ENCODE results near the gene SDC1. TPM values are rescaled to one million over a fixed set of nuclear protein-coding genes. Genes with fewer than 3 reads are reported as not detected.
"Not testable (repeated sequence)": the region's sequence is repeated elsewhere in the genome, so short reads cannot be mapped to it uniquely, and the experiment has no call there.

Gene SDC1, protein sequence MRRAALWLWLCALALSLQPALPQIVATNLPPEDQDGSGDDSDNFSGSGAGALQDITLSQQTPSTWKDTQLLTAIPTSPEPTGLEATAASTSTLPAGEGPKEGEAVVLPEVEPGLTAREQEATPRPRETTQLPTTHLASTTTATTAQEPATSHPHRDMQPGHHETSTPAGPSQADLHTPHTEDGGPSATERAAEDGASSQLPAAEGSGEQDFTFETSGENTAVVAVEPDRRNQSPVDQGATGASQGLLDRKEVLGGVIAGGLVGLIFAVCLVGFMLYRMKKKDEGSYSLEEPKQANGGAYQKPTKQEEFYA
- total RNA-seq, result 6.8 TPM
- 18.9 TPM for polyA plus RNA-seq
- long read RNA-seq, donor 1, result 0 reads
- long read RNA-seq, donor 2, partial matches to known transcripts, result 0 of 3 reads
- long read RNA-seq, donor 2, other reads (novel, unspliced or antisense), result 0 of 3 reads
- long read RNA-seq, donor 3, partial matches to known transcripts, result 0 of 2 reads
- long read RNA-seq, donor 3, other reads (novel, unspliced or antisense), result 0 of 2 reads
- long read RNA-seq, donor 4, partial matches to known transcripts, result 0 of 1 reads
- long read RNA-seq, donor 4, other reads (novel, unspliced or antisense), result 0 of 1 reads
- long read RNA-seq, donor 5, transcript SDC1-201 (5 exons, 3,147 nt), result major isoform, 5 of 11 reads
- long read RNA-seq, donor 5, partial matches to known transcripts, result 5 of 11 reads
- long read RNA-seq, donor 5, other reads (novel, unspliced or antisense), result 0 of 11 reads
- long read RNA-seq, donor 6, partial matches to known transcripts, result 0 of 2 reads
- long read RNA-seq, donor 6, other reads (novel, unspliced or antisense), result 0 of 2 reads
- long read RNA-seq, donor 7, result 0 reads
- long read RNA-seq, donor 8, result 0 reads
- long read RNA-seq, donor 9, partial matches to known transcripts, result 0 of 3 reads
- long read RNA-seq, donor 9, other reads (novel, unspliced or antisense), result 0 of 3 reads
- long read RNA-seq, donor 10, result 0 reads

DNA sequence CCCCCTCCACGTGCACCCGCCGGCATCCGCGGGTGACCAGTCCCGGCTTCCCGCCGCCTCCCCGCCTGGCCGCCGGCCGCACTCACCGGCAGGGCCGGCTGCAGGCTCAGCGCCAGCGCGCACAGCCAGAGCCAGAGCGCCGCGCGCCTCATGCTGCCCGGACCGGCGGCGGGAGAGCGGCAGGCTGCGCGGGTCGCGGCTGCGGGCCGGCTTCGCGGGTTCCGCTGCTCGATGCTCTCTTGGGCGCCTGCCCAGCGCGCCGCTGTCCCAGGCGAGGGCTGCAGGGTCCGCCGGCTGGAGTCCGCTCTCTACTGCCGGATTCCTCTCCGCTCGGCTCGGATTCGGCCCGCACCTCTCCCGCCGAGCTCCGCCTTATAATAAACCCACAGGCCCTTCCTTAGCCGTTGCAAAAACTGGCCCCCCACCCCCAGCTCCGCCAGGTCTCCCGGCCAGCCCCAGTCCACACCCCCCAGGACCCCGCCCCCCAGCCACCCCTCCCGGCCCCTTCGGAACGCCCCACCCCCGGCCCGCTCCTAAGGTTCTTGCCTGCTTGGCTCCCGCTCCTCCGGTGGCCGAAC, at the start of gene SDC1:
TSS of gene SDC1 (minus strand) at position 415 of the 578 bp plus-strand sequence. CDS start at position 152, 263 bp downstream.
- H3K27me3 ChIP-seq (ENCODE audit: control insufficient read depth in 2 of 2, insufficient read depth in 1 of 2, low read length in 1 of 2), result peaks cover 48 to 79% of the 10 kb centered on the region in 2 donors
- peak within 1 kb of the TSS in 1 of 2 donors; percentile 81 for H3K27ac ChIP-seq (ENCODE audit: low read depth in 1 of 2, low read length in 1 of 2)
- peak within 1 kb of the TSS; percentile 26 to 51 for H3K4me3 ChIP-seq (ENCODE audit: low read length in 2 of 2)
- no peaks in the 10 kb centered on the region for H3K9me3 ChIP-seq (ENCODE audit: control insufficient read depth in 2 of 2, insufficient read depth in 1 of 2, low read length in 1 of 2)
- H3K36me3 ChIP-seq (ENCODE audit: control insufficient read depth in 2 of 2, insufficient read depth in 2 of 2, low read length in 1 of 2), result no peaks in the 10 kb centered on the region
- H3K4me1 ChIP-seq (ENCODE audit: control insufficient read depth in 2 of 2, insufficient read depth in 2 of 2, low read length in 2 of 2), result peaks cover 2 to 17% of the 10 kb centered on the region in 2 donors
- WGBS, result under 1% methylated on average over 65 of the region's 65 CpGs
- DNase-seq (ENCODE audit: low read depth in 6 of 9, low spot score in 9 of 9), result no peak

DNA sequence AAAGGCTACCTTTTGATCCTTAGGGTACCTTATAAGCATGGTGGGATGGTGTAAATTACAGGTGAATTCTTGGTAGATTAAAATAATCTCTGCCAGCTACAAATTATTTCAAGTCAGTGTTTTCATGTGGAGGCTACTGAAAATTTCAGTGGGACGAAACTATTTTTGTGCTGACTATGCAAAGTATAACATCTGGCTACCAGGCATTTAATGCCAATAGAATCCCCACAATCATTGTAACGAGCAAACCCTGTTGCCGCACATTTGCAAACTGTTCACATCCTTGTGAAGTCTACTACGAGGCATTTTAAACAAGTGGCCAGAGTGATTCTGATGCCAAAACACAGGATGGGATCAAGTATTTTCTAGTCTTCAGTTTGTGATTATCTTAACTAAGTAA, 48.1 kb upstream of the SDC1 start:
- 97% methylated on average over 4 of the region's 4 CpGs for WGBS
- Histone ChIP-seq H3K36me3 (ENCODE audit: control insufficient read depth in 2 of 2, insufficient read depth in 2 of 2, low read length in 1 of 2) (peaks cover 3 to 59% of the 10 kb centered on the region in 2 donors), H3K27ac (ENCODE audit: low read depth in 1 of 2, low read length in 1 of 2) (no peak overlapping the region)

DNA sequence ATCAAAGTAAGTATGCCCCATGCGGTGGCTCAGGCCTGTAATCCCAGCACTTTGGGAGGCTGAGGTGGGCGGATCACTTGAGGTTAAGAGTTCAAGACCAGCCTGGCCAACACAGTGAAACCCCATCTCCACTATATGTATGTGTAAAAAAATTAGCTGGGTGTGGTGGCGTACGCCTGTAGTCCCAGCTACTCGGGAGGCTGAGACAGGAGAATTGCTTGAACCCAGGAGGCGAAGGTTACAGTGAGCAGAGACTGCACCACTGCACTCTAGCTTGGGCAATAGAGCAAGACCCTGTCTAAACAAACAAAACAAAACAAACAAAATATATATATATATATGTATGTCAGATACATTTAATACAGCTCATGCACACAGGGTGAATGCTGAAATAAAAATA, 43.4 kb upstream of the SDC1 start:
- H3K27me3 ChIP-seq (ENCODE audit: control insufficient read depth in 2 of 2, insufficient read depth in 1 of 2, low read length in 1 of 2); H3K4me3 ChIP-seq (ENCODE audit: low read length in 2 of 2); H3K4me1 ChIP-seq (ENCODE audit: control insufficient read depth in 2 of 2, insufficient read depth in 2 of 2, low read length in 2 of 2); H3K27ac ChIP-seq (ENCODE audit: low read depth in 1 of 2, low read length in 1 of 2); DNase-seq (ENCODE audit: low read depth in 6 of 9, low spot score in 9 of 9); H3K9me3 ChIP-seq (ENCODE audit: control insufficient read depth in 2 of 2, insufficient read depth in 1 of 2, low read length in 1 of 2): not testable (repeated sequence)
- H3K36me3 ChIP-seq (ENCODE audit: control insufficient read depth in 2 of 2, insufficient read depth in 2 of 2, low read length in 1 of 2), result peaks cover 7 to 42% of the 10 kb centered on the region in 2 donors
- WGBS, result 90% methylated on average over 6 of the region's 6 CpGs

More for the DNA sequence above, 48.1 kb upstream of the SDC1 start:
- H3K27me3 ChIP-seq (ENCODE audit: control insufficient read depth in 2 of 2, insufficient read depth in 1 of 2, low read length in 1 of 2), result no peaks in the 10 kb centered on the region
- H3K4me3 ChIP-seq (ENCODE audit: low read length in 2 of 2), result no peak overlapping the region
- no peaks in the 10 kb centered on the region for H3K9me3 ChIP-seq (ENCODE audit: control insufficient read depth in 2 of 2, insufficient read depth in 1 of 2, low read length in 1 of 2)
- no peak for DNase-seq (ENCODE audit: low read depth in 6 of 9, low spot score in 9 of 9)
- H3K4me1 ChIP-seq (ENCODE audit: control insufficient read depth in 2 of 2, insufficient read depth in 2 of 2, low read length in 2 of 2), result no peaks in the 10 kb centered on the region

DNA sequence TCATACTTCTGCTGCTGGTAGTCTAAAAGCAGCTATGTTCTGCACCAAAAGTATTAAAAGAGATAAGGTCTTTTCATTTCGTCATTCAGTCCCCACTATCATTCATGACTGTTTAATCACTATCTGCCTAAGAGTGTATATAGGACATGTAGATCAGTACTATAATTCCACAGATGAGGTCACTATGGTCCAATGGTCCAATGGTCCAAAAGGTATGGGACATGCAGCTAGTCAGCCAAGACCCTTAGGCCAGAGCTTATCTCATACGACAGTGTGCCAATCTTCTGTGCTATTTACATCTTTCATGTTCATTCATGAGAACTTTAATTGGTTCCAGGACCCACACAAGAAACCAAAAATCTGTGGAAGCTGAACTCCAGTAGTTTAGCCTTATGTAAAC, 42.6 kb upstream of the SDC1 start:
- no peak overlapping the region for H3K27ac ChIP-seq (ENCODE audit: low read depth in 1 of 2, low read length in 1 of 2)
- H3K27me3 ChIP-seq (ENCODE audit: control insufficient read depth in 2 of 2, insufficient read depth in 1 of 2, low read length in 1 of 2), result no peaks in the 10 kb centered on the region
- no peaks in the 10 kb centered on the region for H3K4me1 ChIP-seq (ENCODE audit: control insufficient read depth in 2 of 2, insufficient read depth in 2 of 2, low read length in 2 of 2)
- 98% methylated on average over 2 of the region's 2 CpGs for WGBS
- H3K4me3 ChIP-seq (ENCODE audit: low read length in 2 of 2), result no peak overlapping the region
- no peaks in the 10 kb centered on the region for H3K9me3 ChIP-seq (ENCODE audit: control insufficient read depth in 2 of 2, insufficient read depth in 1 of 2, low read length in 1 of 2)
- H3K36me3 ChIP-seq (ENCODE audit: control insufficient read depth in 2 of 2, insufficient read depth in 2 of 2, low read length in 1 of 2), result peaks cover 7 to 40% of the 10 kb centered on the region in 2 donors
- no peak for DNase-seq (ENCODE audit: low read depth in 6 of 9, low spot score in 9 of 9)

DNA sequence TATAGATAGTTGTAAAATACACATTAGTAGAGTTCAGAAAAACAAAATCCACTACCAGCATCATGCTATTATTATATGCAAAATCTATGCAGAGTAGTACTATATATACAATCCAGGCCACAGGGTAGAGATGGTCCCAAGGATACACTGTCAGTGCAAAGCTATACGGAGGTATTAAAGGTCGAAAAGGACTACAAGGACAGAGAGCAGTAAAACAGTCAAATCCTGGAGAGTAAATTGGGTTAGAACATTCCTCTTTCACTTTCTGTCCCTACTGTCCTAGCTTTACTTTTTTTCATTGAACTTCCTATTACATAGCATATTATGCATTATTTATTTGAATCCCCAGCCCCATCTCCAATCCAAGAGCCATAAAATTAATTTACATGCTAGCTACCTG, 39.7 kb upstream of the SDC1 start:
- H3K4me1 ChIP-seq (ENCODE audit: control insufficient read depth in 2 of 2, insufficient read depth in 2 of 2, low read length in 2 of 2), result no peaks in the 10 kb centered on the region
- 98% methylated on average over 2 of the region's 2 CpGs for WGBS
- no peak overlapping the region for H3K27ac ChIP-seq (ENCODE audit: low read depth in 1 of 2, low read length in 1 of 2)
- no peak for DNase-seq (ENCODE audit: low read depth in 6 of 9, low spot score in 9 of 9)
- no peaks in the 10 kb centered on the region for H3K9me3 ChIP-seq (ENCODE audit: control insufficient read depth in 2 of 2, insufficient read depth in 1 of 2, low read length in 1 of 2)
- no peaks in the 10 kb centered on the region for H3K27me3 ChIP-seq (ENCODE audit: control insufficient read depth in 2 of 2, insufficient read depth in 1 of 2, low read length in 1 of 2)
- peaks cover 4 to 39% of the 10 kb centered on the region in 2 donors for H3K36me3 ChIP-seq (ENCODE audit: control insufficient read depth in 2 of 2, insufficient read depth in 2 of 2, low read length in 1 of 2)
- H3K4me3 ChIP-seq (ENCODE audit: low read length in 2 of 2), result no peak overlapping the region

DNA sequence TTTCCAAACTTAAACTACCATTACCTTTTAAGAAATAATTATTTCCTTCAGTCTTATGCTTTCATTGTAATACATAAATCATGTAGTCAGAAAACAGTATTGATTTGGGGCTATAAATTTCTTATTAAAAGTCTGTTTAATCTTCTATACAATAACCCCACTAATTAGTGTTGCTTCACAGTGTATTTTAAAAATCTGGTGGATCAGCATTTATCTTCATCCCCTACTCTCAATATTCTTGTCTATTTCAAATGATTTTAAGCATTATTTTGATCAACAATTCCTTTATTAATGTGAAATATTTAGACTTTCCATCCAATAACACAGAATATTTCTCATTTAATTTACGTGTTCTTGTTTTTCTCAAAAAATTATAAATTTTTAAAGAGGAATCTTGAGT, 32.5 kb upstream of the SDC1 start:
- Histone ChIP-seq H3K36me3 (ENCODE audit: control insufficient read depth in 2 of 2, insufficient read depth in 2 of 2, low read length in 1 of 2) (peaks cover 27 to 65% of the 10 kb centered on the region in 2 donors), H3K9me3 (ENCODE audit: control insufficient read depth in 2 of 2, insufficient read depth in 1 of 2, low read length in 1 of 2) (no peaks in the 10 kb centered on the region), H3K4me1 (ENCODE audit: control insufficient read depth in 2 of 2, insufficient read depth in 2 of 2, low read length in 2 of 2) (no peaks in the 10 kb centered on the region), H3K27ac (ENCODE audit: low read depth in 1 of 2, low read length in 1 of 2) (no peak overlapping the region), H3K27me3 (ENCODE audit: control insufficient read depth in 2 of 2, insufficient read depth in 1 of 2, low read length in 1 of 2) (no peaks in the 10 kb centered on the region), H3K4me3 (ENCODE audit: low read length in 2 of 2) (no peak overlapping the region)
- DNase-seq (ENCODE audit: low read depth in 6 of 9, low spot score in 9 of 9), result no peak
- over 99% methylated on average over 1 of the region's 1 CpG for WGBS

DNA sequence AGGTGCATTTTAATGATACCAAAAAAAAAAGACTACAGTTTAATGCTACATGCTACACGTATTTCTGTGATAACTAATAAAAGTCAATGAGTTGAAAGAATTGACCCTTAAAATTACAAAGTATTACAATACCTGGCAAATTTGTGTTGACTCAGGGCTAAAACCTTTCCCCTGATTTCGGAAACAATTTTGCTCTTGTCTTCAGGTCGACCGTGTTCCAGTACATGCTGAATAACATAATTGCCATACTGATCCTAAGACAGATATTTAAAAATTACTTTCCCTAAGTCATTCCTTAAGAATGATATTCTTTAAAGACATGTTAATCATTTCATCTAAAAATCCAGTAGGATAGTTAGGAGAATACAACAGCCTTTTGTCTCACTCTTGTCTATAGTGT, 29.8 kb upstream of the SDC1 start:
- H3K27me3 ChIP-seq (ENCODE audit: control insufficient read depth in 2 of 2, insufficient read depth in 1 of 2, low read length in 1 of 2), result no peaks in the 10 kb centered on the region
- H3K4me1 ChIP-seq (ENCODE audit: control insufficient read depth in 2 of 2, insufficient read depth in 2 of 2, low read length in 2 of 2), result no peaks in the 10 kb centered on the region
- no peak overlapping the region for H3K4me3 ChIP-seq (ENCODE audit: low read length in 2 of 2)
- no peaks in the 10 kb centered on the region for H3K9me3 ChIP-seq (ENCODE audit: control insufficient read depth in 2 of 2, insufficient read depth in 1 of 2, low read length in 1 of 2)
- no peak for DNase-seq (ENCODE audit: low read depth in 6 of 9, low spot score in 9 of 9)
- 97% methylated on average over 4 of the region's 4 CpGs for WGBS
- peaks cover 27 to 66% of the 10 kb centered on the region in 2 donors for H3K36me3 ChIP-seq (ENCODE audit: control insufficient read depth in 2 of 2, insufficient read depth in 2 of 2, low read length in 1 of 2)
- H3K27ac ChIP-seq (ENCODE audit: low read depth in 1 of 2, low read length in 1 of 2), result no peak overlapping the region

DNA sequence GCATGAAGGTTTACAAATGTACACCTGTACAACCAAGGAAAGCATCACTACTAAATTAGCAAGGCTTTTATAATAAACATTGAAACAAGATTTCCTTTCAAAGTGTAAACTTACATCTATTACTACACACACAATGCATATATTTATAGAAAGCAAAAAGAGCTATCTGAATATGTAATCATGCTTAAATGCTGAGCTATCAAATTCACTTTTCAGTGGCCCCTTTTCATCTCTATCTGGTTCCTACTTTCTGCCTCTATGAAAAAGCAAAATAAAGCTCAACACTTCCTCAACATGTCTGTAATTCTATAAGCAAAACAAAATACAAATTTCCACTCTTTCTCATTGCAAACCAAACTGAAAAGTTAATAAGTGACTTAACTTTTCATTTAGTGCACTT, 25.5 kb upstream of the SDC1 start:
- Histone ChIP-seq H3K36me3 (ENCODE audit: control insufficient read depth in 2 of 2, insufficient read depth in 2 of 2, low read length in 1 of 2) (peaks cover 30 to 71% of the 10 kb centered on the region in 2 donors), H3K9me3 (ENCODE audit: control insufficient read depth in 2 of 2, insufficient read depth in 1 of 2, low read length in 1 of 2) (no peaks in the 10 kb centered on the region), H3K27ac (ENCODE audit: low read depth in 1 of 2, low read length in 1 of 2) (no peak overlapping the region), H3K4me1 (ENCODE audit: control insufficient read depth in 2 of 2, insufficient read depth in 2 of 2, low read length in 2 of 2) (no peaks in the 10 kb centered on the region), H3K4me3 (ENCODE audit: low read length in 2 of 2) (no peak overlapping the region), H3K27me3 (ENCODE audit: control insufficient read depth in 2 of 2, insufficient read depth in 1 of 2, low read length in 1 of 2) (no peaks in the 10 kb centered on the region)
- no peak for DNase-seq (ENCODE audit: low read depth in 6 of 9, low spot score in 9 of 9)
